ENCODE results near the gene FRY.

- TF ChIP-seq CTCF (IDR thresholded peaks at IDR 0.05), result no peak
- no peak for TF ChIP-seq POLR2A (IDR thresholded peaks at IDR 0.05)
These were observed 18.4 kb upstream of the FRY start for GRCh38 chr13:32013181-32013580.

Measured in gastroesophageal sphincter (tissue), 3 donors.